WTC11 (cell line): ENCODE results near the gene KCNH3.

ENCODE experiments used
- ATF3 ChIP-seq: sonication (generic); formaldehyde crosslinking; conservative IDR thresholded peaks from 2 replicates; pipeline ENCODE4 v1.8.1; 2022; ENCODE audit warnings: mild to moderate bottlenecking, missing genetic modification reagents
- CREB1 ChIP-seq: sonication (generic); formaldehyde crosslinking; IDR thresholded peaks from 2 replicates; pipeline ENCODE4 v1.8.0; 2023; ENCODE audit warnings: mild to moderate bottlenecking, missing genetic modification reagents
- CREM ChIP-seq: sonication (generic); formaldehyde crosslinking; IDR thresholded peaks from 2 replicates; pipeline ENCODE4 v1.8.1; 2022; ENCODE audit warnings: mild to moderate bottlenecking, missing genetic modification reagents, moderate library complexity
- FOXP1 ChIP-seq: sonication (generic); formaldehyde crosslinking; IDR thresholded peaks from 2 replicates; pipeline ENCODE4 v1.8.0; 2022; ENCODE audit warnings: missing genetic modification reagents, mild to moderate bottlenecking, moderate library complexity, borderline replicate concordance
- GRHL2 ChIP-seq: fragments of 250-450 bp; sonication (Bioruptor Pico); IDR thresholded peaks from 2 replicates; pipeline ENCODE4 v1.8.0; 2022; ENCODE audit warnings: mild to moderate bottlenecking, moderate library complexity; ENCODE audit not compliant: insufficient replicate concordance, severe bottlenecking
- GTF2I ChIP-seq: fragments of 250-450 bp; sonication (Bioruptor Pico); conservative IDR thresholded peaks from 2 replicates; pipeline ENCODE4 v1.4.0; 2021; ENCODE audit warnings: mild to moderate bottlenecking
- MAX ChIP-seq: sonication (generic); formaldehyde crosslinking; IDR thresholded peaks from 2 replicates; pipeline ENCODE4 v1.8.0; 2022; ENCODE audit warnings: mild to moderate bottlenecking, missing genetic modification reagents
- NFYB ChIP-seq: sonication (generic); formaldehyde crosslinking; conservative IDR thresholded peaks from 2 replicates; pipeline ENCODE4 v1.8.0; 2022; ENCODE audit warnings: low read depth, missing genetic modification reagents
- NR2C2 ChIP-seq: sonication (generic); formaldehyde crosslinking; IDR thresholded peaks from 2 replicates; pipeline ENCODE4 v1.8.0; 2022; ENCODE audit warnings: mild to moderate bottlenecking, missing genetic modification reagents
- TEAD4 ChIP-seq: sonication (generic); formaldehyde crosslinking; IDR thresholded peaks from 2 replicates; pipeline ENCODE4 v1.8.0; 2022; ENCODE audit warnings: mild to moderate bottlenecking, missing genetic modification reagents
- USF2 ChIP-seq: sonication (generic); formaldehyde crosslinking; IDR thresholded peaks from 2 replicates; pipeline ENCODE4 v1.8.1; 2023; ENCODE audit warnings: mild to moderate bottlenecking, missing genetic modification reagents, moderate library complexity
- TF ChIP-seq, protein P1 (sequence below): fragments of 200-600 bp; IDR thresholded peaks from 2 replicates; pipeline ENCODE4 v1.8.0; 2022; ENCODE audit warnings: antibody characterized with exemption

DNA sequence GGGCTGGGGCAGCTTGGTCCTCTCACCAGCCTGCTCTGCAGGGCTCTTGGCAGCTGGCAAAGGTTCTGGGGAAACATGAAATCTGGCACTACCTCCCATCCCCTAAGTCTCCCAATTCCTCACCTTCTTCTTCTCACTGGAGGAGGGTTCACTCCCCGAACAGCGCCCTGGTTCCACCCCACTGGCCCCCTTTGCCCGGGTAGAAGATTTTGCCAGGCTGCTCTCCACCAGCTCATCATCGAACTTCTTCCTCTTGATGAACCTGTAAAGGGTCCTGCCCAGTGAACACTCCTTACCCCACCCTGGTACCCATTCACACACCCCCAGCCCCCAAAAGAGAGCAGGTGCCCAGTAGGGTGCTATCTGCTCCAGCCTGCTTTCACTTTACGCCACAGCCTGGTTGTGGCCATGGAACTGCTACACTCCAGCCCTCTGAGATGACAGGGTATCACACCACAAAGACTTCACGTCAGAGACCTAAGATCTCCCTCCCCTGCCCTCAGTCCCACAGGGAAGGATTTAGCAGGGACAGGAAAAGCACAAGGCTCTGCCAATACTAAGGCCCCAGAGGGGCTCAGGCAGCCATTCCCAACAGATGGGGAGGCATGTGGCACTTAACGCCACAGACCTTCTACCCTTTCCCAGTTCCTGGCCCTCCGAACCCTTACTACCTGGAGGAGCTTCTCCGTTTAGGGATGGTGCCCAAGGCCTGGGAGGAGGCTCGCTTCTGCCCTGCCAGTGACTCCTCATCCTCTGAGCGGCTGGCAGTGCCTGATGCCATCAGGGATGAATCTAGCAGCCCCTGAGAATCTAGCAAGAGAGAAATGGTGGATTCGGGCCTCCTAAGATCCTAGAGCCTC is 26.8 kb downstream of the KCNH3 start:
- TF ChIP-seq MAX (CRISPR knock-in tag) (no peak), ATF3 (CRISPR knock-in tag) (no peak), CREB1 (CRISPR knock-in tag) (no peak), GTF2I (CRISPR knock-in tag) (no peak), TEAD4 (CRISPR knock-in tag) (no peak), NR2C2 (no peak), NFYB (CRISPR knock-in tag) (no peak), FOXP1 (CRISPR knock-in tag) (no peak), USF2 (CRISPR knock-in tag) (no peak), CREM (CRISPR knock-in tag) (no peak), GRHL2 (no peak)
- TF ChIP-seq, protein P1, sequence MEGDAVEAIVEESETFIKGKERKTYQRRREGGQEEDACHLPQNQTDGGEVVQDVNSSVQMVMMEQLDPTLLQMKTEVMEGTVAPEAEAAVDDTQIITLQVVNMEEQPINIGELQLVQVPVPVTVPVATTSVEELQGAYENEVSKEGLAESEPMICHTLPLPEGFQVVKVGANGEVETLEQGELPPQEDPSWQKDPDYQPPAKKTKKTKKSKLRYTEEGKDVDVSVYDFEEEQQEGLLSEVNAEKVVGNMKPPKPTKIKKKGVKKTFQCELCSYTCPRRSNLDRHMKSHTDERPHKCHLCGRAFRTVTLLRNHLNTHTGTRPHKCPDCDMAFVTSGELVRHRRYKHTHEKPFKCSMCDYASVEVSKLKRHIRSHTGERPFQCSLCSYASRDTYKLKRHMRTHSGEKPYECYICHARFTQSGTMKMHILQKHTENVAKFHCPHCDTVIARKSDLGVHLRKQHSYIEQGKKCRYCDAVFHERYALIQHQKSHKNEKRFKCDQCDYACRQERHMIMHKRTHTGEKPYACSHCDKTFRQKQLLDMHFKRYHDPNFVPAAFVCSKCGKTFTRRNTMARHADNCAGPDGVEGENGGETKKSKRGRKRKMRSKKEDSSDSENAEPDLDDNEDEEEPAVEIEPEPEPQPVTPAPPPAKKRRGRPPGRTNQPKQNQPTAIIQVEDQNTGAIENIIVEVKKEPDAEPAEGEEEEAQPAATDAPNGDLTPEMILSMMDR, result no peak
